T47D (cell line): Measurements from ENCODE around the gene CRADD.
"Not testable (repeated sequence)": the region's sequence is repeated elsewhere in the genome, so short reads cannot be mapped to it uniquely, and the experiment has no call there.

Source experiments
- DNase-seq, 2 experiments: peaks; one replicate each; pipeline versions ENCODE4 v3.0.0 to v3.0.0-alpha.2; 2011 to 2012; ENCODE audit warnings: low read depth in 1 of 2, low spot score in 1 of 2
- JUND ChIP-seq: IDR thresholded peaks from 2 replicates; pipeline ENCODE4 v1.6.1; 2012; ENCODE audit warnings: low read depth
- in situ Hi-C: cut with HindIII; loops from 2 replicates; pipeline ENCODE4 v1.10.0; 2016; ENCODE audit warnings: low sequenced_read_pairs, low pct_unique_long_range_greater_than_20kb

The CRADD gene

GRCh38 chr12:93793007-93793406 is 115.8 kb downstream of the CRADD start:
- in situ Hi-C loops, result no loop called here
- TF ChIP-seq JUND, result no peak
- no peak for DNase-seq

GRCh38 chr12:93793983-93794382 is 116.8 kb downstream of the CRADD start:
- no peak for TF ChIP-seq JUND
- no peak for DNase-seq

GRCh38 chr12:93794738-93795137 is 117.6 kb downstream of the CRADD start:
- no peak for TF ChIP-seq JUND
- DNase-seq, result no peak
- in situ Hi-C loops, result no loop called here

More at GRCh38 chr12:93793983-93794382, 116.8 kb downstream of the CRADD start:
- in situ Hi-C loops, result no loop called here

GRCh38 chr12:93795352-93795751 is 118.2 kb downstream of the CRADD start:
- no peak for TF ChIP-seq JUND
- in situ Hi-C loops, result no loop called here
- DNase-seq, result no peak

GRCh38 chr12:93796729-93797128 is 119.6 kb downstream of the CRADD start:
- no peak for DNase-seq
- in situ Hi-C loops, result no loop called here
- TF ChIP-seq JUND, result no peak

- no peak for DNase-seq
- TF ChIP-seq JUND, result no peak
- in situ Hi-C loops, result no loop called here
These were observed 121.3 kb downstream of the CRADD start for GRCh38 chr12:93798279-93799151.

GRCh38 chr12:93801666-93802065 is 124.5 kb downstream of the CRADD start:
- in situ Hi-C loops, DNase-seq: not testable (repeated sequence)

- TF ChIP-seq JUND, result no peak
- in situ Hi-C loops, result no loop called here
These were observed 125.1 kb downstream of the CRADD start for GRCh38 chr12:93802293-93802692.

GRCh38 chr12:93802698-93803423 is 125.7 kb downstream of the CRADD start:
- TF ChIP-seq JUND, result no peak
- no peak for DNase-seq
- in situ Hi-C loops, result no loop called here

More at GRCh38 chr12:93802293-93802692, 125.1 kb downstream of the CRADD start:
- DNase-seq, result no peak

GRCh38 chr12:93803424-93803807 is 126.2 kb downstream of the CRADD start:
- TF ChIP-seq JUND, result no peak
- in situ Hi-C loops, result no loop called here
- no peak for DNase-seq

- in situ Hi-C loops, result no loop called here
- no peak for TF ChIP-seq JUND
- no peak for DNase-seq
These were observed 127.4 kb downstream of the CRADD start for GRCh38 chr12:93804392-93805179.

- DNase-seq, result no peak
- in situ Hi-C loops, result no loop called here
These were observed 128.6 kb downstream of the CRADD start for GRCh38 chr12:93805736-93806141.

GRCh38 chr12:93807354-93807753 is 130.2 kb downstream of the CRADD start:
- in situ Hi-C loops, result no loop called here
- DNase-seq, result no peak
- no peak for TF ChIP-seq JUND

More at GRCh38 chr12:93805736-93806141, 128.6 kb downstream of the CRADD start:
- no peak for TF ChIP-seq JUND
